Endodermal cell (in vitro differentiated cells): ENCODE measurements around the gene TANGO2. TPM values are rescaled to one million over a fixed set of nuclear protein-coding genes. Genes with fewer than 3 reads are reported as not detected.

Experiments used
- DNase-seq: peaks from one replicate; pipeline ENCODE4 v3.0.0-alpha.2; 2017
- H3K27ac ChIP-seq: 2 replicates; pipeline ENCODE4 v1.5.1; 2013; ENCODE audit warnings: mild to moderate bottlenecking, low read depth, low read length, moderate library complexity
- H3K27me3 ChIP-seq: 2 replicates; pipeline ENCODE4 v1.6.1; 2013; ENCODE audit warnings: mild to moderate bottlenecking, low read length, moderate library complexity; ENCODE audit not compliant: insufficient read depth, control insufficient read depth, poor library complexity, severe bottlenecking
- H3K36me3 ChIP-seq: 2 replicates; pipeline ENCODE4 v1.7.0; 2013; ENCODE audit warnings: mild to moderate bottlenecking, low read length, moderate library complexity; ENCODE audit not compliant: control insufficient read depth, insufficient read depth
- H3K4me1 ChIP-seq: one replicate; pipeline ENCODE4 v1.7.0; 2013; ENCODE audit warnings: low read length; ENCODE audit not compliant: control insufficient read depth, insufficient read depth
- H3K4me3 ChIP-seq: 2 replicates; pipeline ENCODE4 v1.5.1; 2013; ENCODE audit warnings: mild to moderate bottlenecking, low read length, moderate library complexity
- H3K9ac ChIP-seq: 2 replicates; pipeline ENCODE4 v1.6.1; 2013; ENCODE audit warnings: mild to moderate bottlenecking, low read length, moderate library complexity; ENCODE audit not compliant: poor library complexity, severe bottlenecking; ENCODE audit errors: extremely low read depth
- H3K9me3 ChIP-seq: 2 replicates; pipeline ENCODE4 v1.6.1; 2013; ENCODE audit warnings: mild to moderate bottlenecking, low read length, moderate library complexity; ENCODE audit not compliant: control insufficient read depth
- H3K27ac Mint-ChIP-seq: 2 replicates; pipeline ENCODE4 v1.8.0; 2020; ENCODE audit warnings: mixed read lengths
- H3K27me3 Mint-ChIP-seq: 2 replicates; pipeline ENCODE4 v1.8.0; 2021; ENCODE audit warnings: mild to moderate bottlenecking, mixed read lengths; ENCODE audit not compliant: insufficient read depth
- H3K36me3 Mint-ChIP-seq: 2 replicates; pipeline ENCODE4 v1.8.0; 2020; ENCODE audit warnings: low read depth, mixed read lengths
- H3K4me1 Mint-ChIP-seq: 2 replicates; pipeline ENCODE4 v1.8.0; 2020; ENCODE audit warnings: mixed read lengths
- H3K4me3 Mint-ChIP-seq: 2 replicates; pipeline ENCODE4 v1.8.0; 2020; ENCODE audit warnings: mild to moderate bottlenecking, moderate library complexity, mixed read lengths
- H3K9me3 Mint-ChIP-seq: 2 replicates; pipeline ENCODE4 v1.8.0; 2020; ENCODE audit warnings: mild to moderate bottlenecking, mixed read lengths
- WGBS, 2 experiments: methylation state at CpG; one replicate each; pipeline versions ENCODE4 v1.1.5 to v1.1.7; 2013; ENCODE audit warnings: missing lambda C conversion rate in 2 of 2, mixed read lengths in 1 of 2; ENCODE audit not compliant: insufficient coverage in 1 of 2, insufficient read length in 1 of 2; 5-methylcytosine and 5-hydroxymethylcytosine counted together
- total RNA-seq, 2 donors: library from RNA; stranded (reverse); fragmentation: NEBNext Ultra II Directional in 1 of 2; extraction: Animal tissue kit (Norgen Biotek cat#: 25700) in 1 of 2; gene quantifications; 2 replicates in 1 of 2; 3 replicates in 1 of 2; pipeline ENCODE4 v1.2.1, GENCODE V29; 2021
- TF ChIP-seq, protein P1 (sequence below): fragments of 200-600 bp; sonication (generic); conservative IDR thresholded peaks from 2 replicates; pipeline ENCODE4 v1.5.0; 2021; ENCODE audit warnings: antibody characterized with exemption, mild to moderate bottlenecking

TANGO2 gene
- total RNA-seq, 2 donors from 2014 or later, result 19.9 to 21.8 TPM

GRCh38 chr22:20051927-20052308 lies 31.0 kb downstream of the TANGO2 start:
- WGBS, 2 experiments, result 92 to 94% methylated on average over 5 to 6 of the region's 6 CpGs
- no peaks in the 10 kb centered on the region for H3K27me3 Mint-ChIP-seq
- peaks cover 14% of the 10 kb centered on the region for H3K9me3 ChIP-seq
- H3K36me3 Mint-ChIP-seq, result peaks cover 36% of the 10 kb centered on the region
- H3K27me3 ChIP-seq, result no peaks in the 10 kb centered on the region
- peaks cover 14% of the 10 kb centered on the region for H3K9me3 Mint-ChIP-seq
- H3K4me1 ChIP-seq, result no peaks in the 10 kb centered on the region
- no peak overlapping the region for H3K4me3 ChIP-seq
- DNase-seq, result no peak
- no peak overlapping the region for H3K9ac ChIP-seq
- TF ChIP-seq, protein P1, sequence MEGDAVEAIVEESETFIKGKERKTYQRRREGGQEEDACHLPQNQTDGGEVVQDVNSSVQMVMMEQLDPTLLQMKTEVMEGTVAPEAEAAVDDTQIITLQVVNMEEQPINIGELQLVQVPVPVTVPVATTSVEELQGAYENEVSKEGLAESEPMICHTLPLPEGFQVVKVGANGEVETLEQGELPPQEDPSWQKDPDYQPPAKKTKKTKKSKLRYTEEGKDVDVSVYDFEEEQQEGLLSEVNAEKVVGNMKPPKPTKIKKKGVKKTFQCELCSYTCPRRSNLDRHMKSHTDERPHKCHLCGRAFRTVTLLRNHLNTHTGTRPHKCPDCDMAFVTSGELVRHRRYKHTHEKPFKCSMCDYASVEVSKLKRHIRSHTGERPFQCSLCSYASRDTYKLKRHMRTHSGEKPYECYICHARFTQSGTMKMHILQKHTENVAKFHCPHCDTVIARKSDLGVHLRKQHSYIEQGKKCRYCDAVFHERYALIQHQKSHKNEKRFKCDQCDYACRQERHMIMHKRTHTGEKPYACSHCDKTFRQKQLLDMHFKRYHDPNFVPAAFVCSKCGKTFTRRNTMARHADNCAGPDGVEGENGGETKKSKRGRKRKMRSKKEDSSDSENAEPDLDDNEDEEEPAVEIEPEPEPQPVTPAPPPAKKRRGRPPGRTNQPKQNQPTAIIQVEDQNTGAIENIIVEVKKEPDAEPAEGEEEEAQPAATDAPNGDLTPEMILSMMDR, result no peak
- no peak overlapping the region for H3K27ac Mint-ChIP-seq
- H3K4me1 Mint-ChIP-seq, result no peaks in the 10 kb centered on the region
- no peak overlapping the region for H3K27ac ChIP-seq
- no peak overlapping the region for H3K4me3 Mint-ChIP-seq
- H3K36me3 ChIP-seq, result peaks cover 9% of the 10 kb centered on the region

GRCh38 chr22:20052309-20053259 lies 31.7 kb downstream of the TANGO2 start:
- TF ChIP-seq, protein P1, result no peak
- H3K36me3 Mint-ChIP-seq, result peaks cover 31% of the 10 kb centered on the region

GRCh38 chr22:20053407-20054033 lies 32.6 kb downstream of the TANGO2 start:
- WGBS, 2 experiments, result 93 to 96% methylated on average over 11 to 14 of the region's 14 CpGs
- TF ChIP-seq, protein P1, result no peak
- Mint-ChIP-seq H3K27ac (no peak overlapping the region), H3K9me3 (peaks cover 8% of the 10 kb centered on the region), H3K36me3 (peaks cover 26% of the 10 kb centered on the region), H3K4me1 (no peaks in the 10 kb centered on the region), H3K4me3 (no peak overlapping the region), H3K27me3 (no peaks in the 10 kb centered on the region)
- no peaks in the 10 kb centered on the region for H3K27me3 ChIP-seq
- DNase-seq, result no peak
- no peak overlapping the region for H3K4me3 ChIP-seq
- H3K4me1 ChIP-seq, result no peaks in the 10 kb centered on the region
- peaks cover 7% of the 10 kb centered on the region for H3K36me3 ChIP-seq
- peaks cover 8% of the 10 kb centered on the region for H3K9me3 ChIP-seq
- no peak overlapping the region for H3K9ac ChIP-seq
- no peak overlapping the region for H3K27ac ChIP-seq

More at GRCh38 chr22:20052309-20053259, 31.7 kb downstream of the TANGO2 start:
- Histone ChIP-seq H3K4me1 (no peaks in the 10 kb centered on the region), H3K9ac (no peak overlapping the region), H3K36me3 (peaks cover 7% of the 10 kb centered on the region), H3K9me3 (peaks cover 14% of the 10 kb centered on the region), H3K4me3 (no peak overlapping the region), H3K27me3 (no peaks in the 10 kb centered on the region), H3K27ac (no peak overlapping the region)
- Mint-ChIP-seq H3K27me3 (no peaks in the 10 kb centered on the region), H3K27ac (no peak overlapping the region), H3K4me3 (no peak overlapping the region), H3K4me1 (no peaks in the 10 kb centered on the region), H3K9me3 (peaks cover 14% of the 10 kb centered on the region)
- DNase-seq, result no peak
- 93 to 97% methylated on average over 11 to 26 of the region's 26 CpGs for WGBS, 2 experiments
